AG04449 (cell line): ENCODE results near the gene GABRE.

Source experiments
- CTCF ChIA-PET: fragments of 350-600 bp; formaldehyde crosslinking; extraction: SDS; loops from one replicate; lab custom pipeline; 2021; ENCODE audit warnings: antibody characterized with exemption; lab: Yijun Ruan, JAX
- POLR2A ChIA-PET: fragments of 400-600, 350-600 bp; formaldehyde crosslinking; extraction: SDS; loops from one replicate; lab custom pipeline; 2020; ENCODE audit warnings: antibody characterized with exemption, inconsistent platforms; lab: Yijun Ruan, JAX
- DNase-seq: peaks from one replicate; pipeline ENCODE4 v3.0.0-alpha.2; 2010; ENCODE audit warnings: low read depth, low spot score
- H3K4me3 ChIP-seq: 2 replicates; pipeline ENCODE4 v1.5.1; 2011; ENCODE audit warnings: low read depth, mild to moderate bottlenecking, control low read depth, low read length
- CTCF ChIP-seq: IDR thresholded peaks from one replicate; pipeline ENCODE4 v1.5.1; 2011; ENCODE audit warnings: mild to moderate bottlenecking, moderate library complexity, low read length, control low read depth, inconsistent platforms; ENCODE audit not compliant: insufficient read depth; ENCODE audit errors: missing control alignments

The GABRE gene

GRCh38 chrX:151975736-151976275 lies 1.3 kb upstream of the GABRE start:
- H3K4me3 ChIP-seq, result no peak overlapping the region
- no peak for DNase-seq
- ChIA-PET CTCF (interaction anchor here (0.7 to 1.0 kb wide), 2 partner anchors 657 to 666 kb away, joined by 3 read pairs; no protein-coding TSS in a partner anchor), POLR2A (no interaction called here)
- no peak for TF ChIP-seq CTCF

- H3K4me3 ChIP-seq, result no peak overlapping the region; the same call in 1 of the 2 replicates
- ChIA-PET POLR2A (interaction anchor here (2.6 kb wide), 1 partner anchor 9 kb away, joined by 18 read pairs; no protein-coding TSS in a partner anchor), CTCF (interaction anchor here (1.0 kb wide), 1 partner anchor 667 kb away, joined by 3 read pairs; no protein-coding TSS in a partner anchor)
- no peak for TF ChIP-seq CTCF
- no peak for DNase-seq
Observed at GRCh38 chrX:151975228-151975593, 735 bp upstream of the GABRE start.

DNA sequence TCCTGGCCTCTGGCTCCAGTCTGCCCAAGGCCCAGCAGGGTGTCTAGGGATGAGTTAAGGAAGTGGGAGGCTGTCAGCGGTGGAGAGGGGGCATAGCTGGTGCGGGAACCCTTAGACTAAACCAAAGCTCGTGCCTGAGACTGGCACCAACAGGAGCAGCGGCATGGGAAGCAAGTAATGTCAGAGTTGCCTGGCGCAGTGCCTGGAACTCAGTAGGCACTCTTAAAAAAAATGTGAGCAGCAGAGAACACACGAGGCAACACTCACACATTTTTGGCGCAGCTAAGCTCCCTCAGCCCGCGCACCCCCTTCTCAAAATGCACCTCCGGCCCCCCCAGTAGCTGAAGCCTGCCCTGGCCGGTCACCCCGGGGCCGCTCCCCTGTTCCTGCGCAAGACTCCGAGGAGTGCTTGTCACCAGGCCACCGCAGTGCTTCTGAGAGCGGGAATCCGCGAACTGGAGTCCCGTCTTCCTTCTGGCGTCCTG lies 583 bp downstream of the GABRE start:
- CTCF ChIA-PET, result interaction anchor here (2.1 kb wide), 1 partner anchor 221 kb away, joined by 9 read pairs; no protein-coding TSS in a partner anchor
- POLR2A ChIA-PET, result interaction anchor here (0.8 to 2.6 kb wide), 4 partner anchors 8 to 103 kb away, joined by 3 to 18 read pairs (median 8); no protein-coding TSS in a partner anchor
- peak overlapping the region; percentile 65 for H3K4me3 ChIP-seq
- TF ChIP-seq CTCF, result no peak
- no peak for DNase-seq

- no peak for TF ChIP-seq CTCF
- DNase-seq, result no peak
- POLR2A ChIA-PET, result interaction anchor here (0.8 to 2.6 kb wide), 4 partner anchors 9 to 102 kb away, joined by 3 to 18 read pairs (median 8); no protein-coding TSS in a partner anchor
- CTCF ChIA-PET, result interaction anchor here (1.6 to 2.1 kb wide), 2 partner anchors 220 to 223 kb away, joined by 7 to 9 read pairs; no protein-coding TSS in a partner anchor
- H3K4me3 ChIP-seq, result peak overlapping the region; percentile 65
Observed at GRCh38 chrX:151973060-151973661, 1.3 kb downstream of the GABRE start.

DNA sequence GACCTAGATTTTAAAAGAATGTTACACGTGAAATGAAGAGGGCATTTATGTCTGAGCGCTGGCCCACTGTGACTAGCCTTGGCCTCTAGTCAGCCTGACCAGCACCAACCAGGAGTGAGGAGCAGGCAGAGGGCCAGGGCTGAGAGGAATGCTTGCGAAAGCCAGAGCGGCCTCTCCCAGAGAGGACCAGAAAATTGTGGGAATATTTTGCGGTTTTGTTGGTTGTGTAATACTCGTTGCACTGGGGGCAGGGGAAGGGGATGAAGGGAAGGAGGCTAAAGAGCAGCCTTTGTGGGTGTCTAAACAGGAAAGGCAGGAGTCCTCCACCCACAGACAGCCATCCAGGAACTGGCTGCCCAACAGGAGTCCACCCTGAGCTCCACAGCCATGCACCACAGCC lies 3.8 kb downstream of the GABRE start:
- no peak for TF ChIP-seq CTCF
- no peak overlapping the region for H3K4me3 ChIP-seq
- peak; percentile 53 for DNase-seq
- POLR2A ChIA-PET, result no interaction called here
- CTCF ChIA-PET, result no interaction called here

GRCh38 chrX:151970027-151970426 lies 4.4 kb downstream of the GABRE start:
- no peak for TF ChIP-seq CTCF
- DNase-seq, result no peak
- H3K4me3 ChIP-seq, result no peak overlapping the region
- ChIA-PET POLR2A (no interaction called here), CTCF (no interaction called here)
